Endothelial cell of umbilical vein (primary cell): ENCODE results near the gene FES. TPM values are rescaled to one million over a fixed set of nuclear protein-coding genes. Genes with fewer than 3 reads are reported as not detected.

Source experiments
- BruUV-seq: library from RNA; stranded (reverse); fragments of 400-500 nt; replicated peaks from 2 replicates; lab custom pipeline; 2021; lab: Mats Ljungman, UMichigan
- CTCF ChIA-PET: fragments of 300-600, 350-600 bp; sonication (Branson Sonifier 250); formaldehyde crosslinking; loops from one replicate; lab custom pipeline; 2021; ENCODE audit warnings: antibody characterized with exemption, inconsistent platforms; lab: Charles Lee
- POLR2A ChIA-PET: fragments of 300-600, 350-600 bp; sonication (Branson Sonifier 250); formaldehyde crosslinking; loops from one replicate; lab custom pipeline; 2021; ENCODE audit warnings: antibody characterized with exemption, inconsistent platforms; lab: Charles Lee
- DNase-seq: peaks from one replicate; pipeline ENCODE4 v3.0.0-alpha.2; 2011; ENCODE audit warnings: low read depth, low spot score
- FAIRE-seq: peaks from 2 replicates; lab custom pipeline; 2011; peaks lifted over from hg19 to GRCh38; lab: Jason Lieb, UNC
- H2AFZ ChIP-seq: 2 replicates; pipeline ENCODE4 v1.6.0; 2012; ENCODE audit warnings: low read depth, low read length, control low read depth, inconsistent platforms
- H3K27ac ChIP-seq: 2 replicates; pipeline ENCODE4 v1.5.1; 2011; ENCODE audit warnings: low read depth, mild to moderate bottlenecking, control low read depth, low read length, moderate library complexity; ENCODE audit not compliant: insufficient read depth
- H3K27me3 ChIP-seq, 2 experiments: 2 replicates each; pipeline versions ENCODE4 v1.6.0 to v1.6.1; 2011; ENCODE audit warnings: low read length in 2 of 2, mixed read lengths in 1 of 2; ENCODE audit not compliant: control insufficient read depth in 2 of 2, insufficient read depth in 2 of 2
- H3K36me3 ChIP-seq, 2 experiments: 2 replicates in 1 of 2; 3 replicates in 1 of 2; pipeline ENCODE4 v1.5.1; 2011; ENCODE audit warnings: low read length in 2 of 2, mild to moderate bottlenecking in 1 of 2, moderate library complexity in 1 of 2; ENCODE audit not compliant: control insufficient read depth in 2 of 2, insufficient read depth in 2 of 2; ENCODE audit errors: extremely low read depth in 1 of 2
- H3K4me1 ChIP-seq: 3 replicates; pipeline ENCODE4 v1.5.1; 2011; ENCODE audit warnings: mild to moderate bottlenecking, low read length; ENCODE audit not compliant: control insufficient read depth, insufficient read depth; ENCODE audit errors: extremely low read depth
- H3K4me2 ChIP-seq: 2 replicates; pipeline ENCODE4 v1.6.1; 2011; ENCODE audit warnings: low read length, control low read depth, mixed read lengths; ENCODE audit not compliant: insufficient read depth
- H3K4me3 ChIP-seq, 3 experiments: fragments of 200-600 bp in 1 of 3; sonication (generic), shearing (Covaris generic) in 1 of 3; replicated peaks in 1 of 3; 2 replicates each; pipeline ENCODE4 v1.5.1; 2011 to 2016; ENCODE audit warnings: control low read depth in 3 of 3, low read length in 3 of 3, mild to moderate bottlenecking in 2 of 3, inconsistent platforms in 1 of 3, low read depth in 1 of 3, moderate library complexity in 1 of 3; ENCODE audit not compliant: insufficient read depth in 1 of 3
- H3K79me2 ChIP-seq: 2 replicates; pipeline ENCODE4 v1.6.0; 2012; ENCODE audit warnings: low read length, inconsistent platforms; ENCODE audit not compliant: control insufficient read depth, insufficient read depth
- H3K9ac ChIP-seq: replicated peaks from 2 replicates; pipeline ENCODE3; 2011; ENCODE audit warnings: low read length, control low read depth; ENCODE audit not compliant: insufficient read depth; ENCODE audit errors: extremely low read depth
- H3K9me1 ChIP-seq: replicated peaks from 3 replicates; pipeline ENCODE4 v1.6.0; 2011; ENCODE audit warnings: mild to moderate bottlenecking, low read length; ENCODE audit not compliant: control insufficient read depth, insufficient read depth; ENCODE audit errors: extremely low read depth
- H3K9me3 ChIP-seq: replicated peaks from 2 replicates; pipeline ENCODE4 v1.5.1; 2012; ENCODE audit warnings: low read length, inconsistent platforms; ENCODE audit not compliant: control insufficient read depth, insufficient read depth
- H4K20me1 ChIP-seq: replicated peaks from 2 replicates; pipeline ENCODE3; 2011; ENCODE audit warnings: mild to moderate bottlenecking, low read length; ENCODE audit not compliant: control insufficient read depth, insufficient read depth; ENCODE audit errors: extremely low read depth
- FOS ChIP-seq: IDR thresholded peaks from 2 replicates; pipeline ENCODE4 v1.6.1; 2011; ENCODE audit warnings: mild to moderate bottlenecking, low read length, moderate library complexity, borderline replicate concordance; ENCODE audit not compliant: insufficient read depth
- GATA2 ChIP-seq: IDR thresholded peaks from 2 replicates; pipeline ENCODE4 v1.7.0; 2011; ENCODE audit warnings: low read depth, mild to moderate bottlenecking, moderate library complexity, mixed read lengths, low read length; ENCODE audit not compliant: insufficient read length, insufficient read depth
- JUN ChIP-seq: IDR thresholded peaks from 2 replicates; pipeline ENCODE4 v1.6.1; 2011; ENCODE audit warnings: borderline replicate concordance, low read depth; ENCODE audit not compliant: insufficient read length, insufficient read depth
- MAX ChIP-seq: IDR thresholded peaks from 2 replicates; pipeline ENCODE4 v1.6.1; 2011; ENCODE audit not compliant: insufficient read depth, insufficient read length
- MYC ChIP-seq: IDR thresholded peaks from one replicate; pipeline ENCODE4 v1.6.1; 2011; ENCODE audit warnings: mild to moderate bottlenecking, low read depth, low read length
- POLR2A ChIP-seq: IDR thresholded peaks from 2 replicates; pipeline ENCODE4 v1.6.1; 2012; ENCODE audit warnings: low read depth, mild to moderate bottlenecking, control low read depth, low read length
- POLR2AphosphoS5 ChIP-seq: IDR thresholded peaks from 2 replicates; pipeline ENCODE4 v1.6.1; 2012; ENCODE audit warnings: low read depth, mild to moderate bottlenecking, control low read depth, low read length, moderate library complexity; ENCODE audit not compliant: insufficient read depth
- dilution Hi-C: fragments of 300-500 bp; cut with MboI; formaldehyde crosslinking; loops from one replicate; pipeline ENCODE4 v1.15.0; 2019; ENCODE audit warnings: low sequenced_read_pairs; ENCODE audit not compliant: extremely low pct_ligation_motif_present
- intact Hi-C: fragments of 100-400 bp; cut with micrococcal nuclease; formaldehyde crosslinking; loops from one replicate; pipeline ENCODE4 v1.10.0; 2022
- polyA plus RNA-seq, 4 experiments: library from polyadenylated mRNA; depleted of rRNA in 3 of 4; stranded (reverse) in 3 of 4; unstranded in 1 of 4; fragments of >200 nt; gene quantifications; 2 replicates each; pipeline versions ENCODE4 v1.2.1 to v1.2.3, GENCODE V29; 2011 to 2012; ENCODE audit warnings: missing spikeins in 1 of 4
- total RNA-seq: library from RNA; stranded (reverse); gene quantifications from 2 replicates; pipeline ENCODE4 v1.2.3, GENCODE V29; 2021
- TF ChIP-seq, protein P1 (sequence below), 2 donors: IDR thresholded peaks; 1 replicate in 1 of 2; 2 replicates in 1 of 2; pipeline ENCODE4 v1.5.1; 2011; ENCODE audit warnings: low read length in 2 of 2, mild to moderate bottlenecking in 2 of 2, moderate library complexity in 2 of 2, control low read depth in 1 of 2, inconsistent platforms in 1 of 2, low read depth in 1 of 2; ENCODE audit not compliant: insufficient read depth in 1 of 2; ENCODE audit errors: extremely low read depth in 1 of 2

FES gene
- total and polyA plus RNA-seq, 2 donors (not counting 3 experiments of a cell fraction or from before 2014, with no cell fraction given): 41.5 to 58.1 TPM

DNA sequence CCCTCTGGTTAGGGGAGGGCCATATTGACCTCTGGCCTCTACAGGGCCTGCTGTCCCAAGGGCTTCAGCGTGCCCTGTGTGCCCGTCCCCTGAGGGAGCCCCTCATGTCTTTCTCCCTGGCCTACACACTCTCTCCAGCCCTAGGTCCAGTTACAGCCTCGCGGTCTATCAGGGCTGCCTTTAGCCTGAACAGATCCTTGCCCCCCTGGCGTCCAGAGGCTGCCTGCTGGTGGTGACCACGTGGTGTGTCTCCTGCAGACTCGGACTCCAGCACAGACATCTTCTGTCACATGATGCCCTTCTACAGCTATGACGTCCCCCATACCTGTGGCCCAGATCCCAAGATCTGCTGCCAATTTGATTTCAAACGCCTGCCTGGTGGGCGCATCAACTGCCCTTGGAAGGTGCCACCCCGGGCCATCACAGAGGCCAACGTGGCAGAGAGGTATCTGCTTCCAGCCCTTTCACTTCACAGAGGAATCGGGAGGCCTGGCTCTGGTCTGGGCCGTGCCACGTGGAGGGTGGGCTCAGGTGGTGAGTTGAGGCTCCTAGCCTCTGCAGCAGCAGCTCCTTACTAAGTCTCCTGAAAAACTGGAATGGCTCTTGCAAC lies 22.9 kb downstream of the FES start:
- no peak for DNase-seq
- Histone ChIP-seq H3K9ac (no peak overlapping the region), H4K20me1 (no peaks in the 10 kb centered on the region), H3K4me1 (peaks cover 11% of the 10 kb centered on the region), H3K27me3 (no peaks in the 10 kb centered on the region), H3K79me2 (peaks cover 4% of the 10 kb centered on the region), H2AFZ (no peak overlapping the region), H3K27ac (no peak overlapping the region), H3K36me3 (peaks cover 5 to 50% of the 10 kb centered on the region in 2 experiments), H3K4me2 (no peak overlapping the region), H3K9me3 (no peaks in the 10 kb centered on the region), H3K9me1 (no peaks in the 10 kb centered on the region), H3K4me3 (no peak overlapping the region)
- TF ChIP-seq GATA2 (no peak), MAX (no peak), POLR2A (no peak), FOS (no peak), MYC (no peak), JUN (no peak), POLR2AphosphoS5 (no peak)
- TF ChIP-seq, protein P1, sequence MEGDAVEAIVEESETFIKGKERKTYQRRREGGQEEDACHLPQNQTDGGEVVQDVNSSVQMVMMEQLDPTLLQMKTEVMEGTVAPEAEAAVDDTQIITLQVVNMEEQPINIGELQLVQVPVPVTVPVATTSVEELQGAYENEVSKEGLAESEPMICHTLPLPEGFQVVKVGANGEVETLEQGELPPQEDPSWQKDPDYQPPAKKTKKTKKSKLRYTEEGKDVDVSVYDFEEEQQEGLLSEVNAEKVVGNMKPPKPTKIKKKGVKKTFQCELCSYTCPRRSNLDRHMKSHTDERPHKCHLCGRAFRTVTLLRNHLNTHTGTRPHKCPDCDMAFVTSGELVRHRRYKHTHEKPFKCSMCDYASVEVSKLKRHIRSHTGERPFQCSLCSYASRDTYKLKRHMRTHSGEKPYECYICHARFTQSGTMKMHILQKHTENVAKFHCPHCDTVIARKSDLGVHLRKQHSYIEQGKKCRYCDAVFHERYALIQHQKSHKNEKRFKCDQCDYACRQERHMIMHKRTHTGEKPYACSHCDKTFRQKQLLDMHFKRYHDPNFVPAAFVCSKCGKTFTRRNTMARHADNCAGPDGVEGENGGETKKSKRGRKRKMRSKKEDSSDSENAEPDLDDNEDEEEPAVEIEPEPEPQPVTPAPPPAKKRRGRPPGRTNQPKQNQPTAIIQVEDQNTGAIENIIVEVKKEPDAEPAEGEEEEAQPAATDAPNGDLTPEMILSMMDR (IDR thresholded peaks at IDR 0.05; ENCODE audit: extremely low read depth in 1 of 2, insufficient read depth in 1 of 2, low read depth in 1 of 2, low read length in 2 of 2): no peak
- dilution Hi-C loops: no loop called here
- ChIA-PET POLR2A (no interaction called here), CTCF (interaction anchor here (7.3 kb wide), 1 partner anchor 25 kb away, joined by 57 read pairs; the partner anchor contains the start of gene HDDC3)
- intact Hi-C loops: no loop called here
- no peak for FAIRE-seq
- no TSS peak for BruUV-seq
